Retinal pigment epithelial cell (primary cell): ENCODE results near the gene GUCY2D.
"Not testable (repeated sequence)": the region's sequence is repeated elsewhere in the genome, so short reads cannot be mapped to it uniquely, and the experiment has no call there.

ENCODE experiments used
- DNase-seq: peaks from one replicate; pipeline ENCODE4 v3.0.0-alpha.2; 2010; ENCODE audit warnings: low read depth
- H3K4me3 ChIP-seq: 2 replicates; pipeline ENCODE4 v1.5.1; 2011; ENCODE audit warnings: mild to moderate bottlenecking, low read length, control low read depth, moderate library complexity
- TF ChIP-seq, protein P1 (sequence below): conservative IDR thresholded peaks from 2 replicates; pipeline ENCODE4 v1.5.1; 2011; ENCODE audit warnings: low read depth, low read length, control low read depth, inconsistent platforms

GUCY2D gene

DNA sequence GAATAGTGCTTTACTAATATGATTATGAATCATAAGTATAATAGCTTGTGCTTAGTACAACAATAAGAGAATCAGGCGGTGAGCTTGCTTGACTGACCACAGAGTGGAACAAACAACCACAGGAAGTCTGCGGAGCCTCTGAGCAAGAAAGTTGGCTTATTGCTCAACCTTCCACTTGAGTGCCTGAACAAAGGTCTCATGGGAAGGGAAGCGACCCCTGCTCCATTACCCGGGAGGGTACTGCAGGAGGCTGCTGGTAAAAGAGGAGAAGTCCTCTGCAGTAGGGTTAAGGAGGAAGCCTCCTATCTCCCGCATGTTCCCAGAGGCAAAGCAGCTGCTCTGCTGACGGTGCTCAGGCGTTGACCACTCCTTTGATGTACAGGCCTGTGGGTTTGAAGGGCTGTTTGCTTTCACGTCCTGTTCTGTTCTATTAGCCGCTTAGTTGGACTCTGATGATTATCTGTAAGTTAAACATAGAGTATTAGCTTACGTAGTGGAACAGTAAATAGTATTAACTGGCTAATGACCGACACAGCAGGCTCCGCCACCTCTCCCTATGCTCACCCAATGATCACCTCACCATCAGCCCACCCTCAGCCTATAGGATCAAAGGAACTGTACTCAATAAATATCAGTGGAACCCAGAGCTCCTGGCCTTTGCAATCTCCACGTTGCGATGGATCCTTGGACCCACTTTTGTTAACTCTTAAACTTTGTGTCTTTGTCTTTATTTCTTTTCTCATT is 54.0 kb downstream of the GUCY2D start:
- peak; percentile 71 for DNase-seq
- no peak overlapping the region for H3K4me3 ChIP-seq

DNA sequence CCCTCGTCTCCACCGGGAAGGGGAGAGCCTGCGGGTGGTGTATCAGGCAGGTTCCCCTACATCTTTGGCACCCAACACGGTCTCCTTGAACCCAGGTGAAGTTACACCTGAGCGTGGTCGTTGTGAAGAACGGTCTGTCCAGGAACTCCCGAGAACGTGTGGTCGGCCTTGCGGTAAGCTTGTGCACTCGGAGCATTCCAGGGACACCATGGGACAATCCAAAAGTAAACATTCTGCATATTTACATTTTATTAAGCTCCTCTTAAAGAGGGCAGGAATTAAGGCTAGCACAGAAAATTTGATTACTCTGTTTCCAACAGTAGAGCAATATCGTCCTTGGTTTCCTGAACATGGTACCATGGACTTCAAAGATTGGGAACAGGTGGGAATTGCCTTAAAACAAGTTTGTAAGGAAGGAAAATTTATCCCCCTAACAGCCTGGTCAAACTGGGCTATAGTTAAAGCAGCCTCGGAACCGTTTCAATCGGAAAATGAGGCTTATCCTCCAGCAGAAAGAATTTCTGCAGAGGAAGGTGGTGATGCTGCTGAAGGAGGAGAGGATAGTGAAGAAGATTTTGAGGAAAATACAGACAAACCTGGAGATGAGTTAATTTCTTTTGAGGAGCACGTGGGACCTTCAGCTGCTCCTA is 54.7 kb downstream of the GUCY2D start:
- DNase-seq, result no peak
- TF ChIP-seq, protein P1, sequence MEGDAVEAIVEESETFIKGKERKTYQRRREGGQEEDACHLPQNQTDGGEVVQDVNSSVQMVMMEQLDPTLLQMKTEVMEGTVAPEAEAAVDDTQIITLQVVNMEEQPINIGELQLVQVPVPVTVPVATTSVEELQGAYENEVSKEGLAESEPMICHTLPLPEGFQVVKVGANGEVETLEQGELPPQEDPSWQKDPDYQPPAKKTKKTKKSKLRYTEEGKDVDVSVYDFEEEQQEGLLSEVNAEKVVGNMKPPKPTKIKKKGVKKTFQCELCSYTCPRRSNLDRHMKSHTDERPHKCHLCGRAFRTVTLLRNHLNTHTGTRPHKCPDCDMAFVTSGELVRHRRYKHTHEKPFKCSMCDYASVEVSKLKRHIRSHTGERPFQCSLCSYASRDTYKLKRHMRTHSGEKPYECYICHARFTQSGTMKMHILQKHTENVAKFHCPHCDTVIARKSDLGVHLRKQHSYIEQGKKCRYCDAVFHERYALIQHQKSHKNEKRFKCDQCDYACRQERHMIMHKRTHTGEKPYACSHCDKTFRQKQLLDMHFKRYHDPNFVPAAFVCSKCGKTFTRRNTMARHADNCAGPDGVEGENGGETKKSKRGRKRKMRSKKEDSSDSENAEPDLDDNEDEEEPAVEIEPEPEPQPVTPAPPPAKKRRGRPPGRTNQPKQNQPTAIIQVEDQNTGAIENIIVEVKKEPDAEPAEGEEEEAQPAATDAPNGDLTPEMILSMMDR, result no peak
- no peak overlapping the region for H3K4me3 ChIP-seq

More for the DNA sequence above, 54.0 kb downstream of the GUCY2D start:
- TF ChIP-seq, protein P1, result no peak

DNA sequence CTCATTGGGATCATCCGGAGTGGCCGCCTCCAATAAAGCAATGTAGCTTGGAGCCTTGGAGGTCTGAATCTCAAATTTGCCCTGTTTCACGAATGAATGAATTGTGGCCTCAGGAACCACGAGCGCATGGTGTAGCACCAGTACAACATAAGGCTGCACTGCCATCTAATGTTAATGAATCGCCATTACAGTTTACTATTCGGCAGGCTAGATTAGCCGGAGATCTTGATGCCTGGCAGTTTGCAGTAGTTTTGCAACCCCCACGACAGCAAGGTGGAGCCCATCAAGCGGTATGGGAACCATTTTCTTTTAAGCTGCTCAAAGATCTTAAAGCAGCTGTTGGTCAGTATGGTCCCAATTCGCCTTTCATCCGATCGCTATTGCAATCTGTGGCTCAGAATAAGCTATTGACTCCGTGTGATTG is 55.3 kb downstream of the GUCY2D start:
- H3K4me3 ChIP-seq, result no peak overlapping the region
- DNase-seq, result no peak
- TF ChIP-seq, protein P1, result peak; percentile 80

DNA sequence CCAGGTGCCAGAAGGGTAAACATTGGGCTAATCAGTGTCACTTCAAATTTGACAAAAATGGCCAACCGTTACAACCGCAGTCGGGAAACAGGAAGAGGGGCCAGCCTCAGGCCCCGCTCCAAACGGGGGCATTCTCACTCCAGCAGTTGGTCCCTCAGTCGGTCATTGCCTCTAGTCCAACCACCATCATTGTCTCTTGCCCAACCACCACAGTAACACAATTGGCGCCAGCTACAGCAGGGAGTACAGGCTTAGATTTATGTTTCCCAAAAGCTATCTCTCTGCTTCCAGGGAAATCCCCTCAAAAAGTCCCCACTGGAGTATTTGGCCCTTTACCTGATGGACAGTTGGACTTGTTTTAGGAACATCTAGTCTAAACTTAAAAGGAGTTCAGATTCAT is 56.7 kb downstream of the GUCY2D start:
- no peak for DNase-seq
- TF ChIP-seq, protein P1, result no peak
- no peak overlapping the region for H3K4me3 ChIP-seq

DNA sequence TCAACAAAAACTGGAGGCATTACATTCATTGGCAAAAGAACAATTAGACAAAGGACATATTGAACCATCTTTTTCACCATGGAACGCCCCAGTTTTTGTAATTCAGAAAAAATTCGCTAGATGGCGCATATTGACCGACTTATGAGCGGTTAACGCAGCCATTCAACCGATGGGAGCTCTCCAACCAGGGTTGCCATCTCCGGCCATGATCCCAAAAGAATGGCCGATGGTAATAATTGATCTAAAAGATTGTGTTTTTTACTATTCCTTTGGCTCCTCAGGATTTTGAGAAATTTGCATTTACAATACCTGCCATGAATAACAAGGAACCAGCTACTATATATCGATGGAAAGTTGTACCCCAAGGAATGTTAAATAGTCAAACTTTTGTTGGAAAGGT is 57.9 kb downstream of the GUCY2D start:
- H3K4me3 ChIP-seq, result no peak overlapping the region
- no peak for DNase-seq
- TF ChIP-seq, protein P1, result peak; percentile 64

DNA sequence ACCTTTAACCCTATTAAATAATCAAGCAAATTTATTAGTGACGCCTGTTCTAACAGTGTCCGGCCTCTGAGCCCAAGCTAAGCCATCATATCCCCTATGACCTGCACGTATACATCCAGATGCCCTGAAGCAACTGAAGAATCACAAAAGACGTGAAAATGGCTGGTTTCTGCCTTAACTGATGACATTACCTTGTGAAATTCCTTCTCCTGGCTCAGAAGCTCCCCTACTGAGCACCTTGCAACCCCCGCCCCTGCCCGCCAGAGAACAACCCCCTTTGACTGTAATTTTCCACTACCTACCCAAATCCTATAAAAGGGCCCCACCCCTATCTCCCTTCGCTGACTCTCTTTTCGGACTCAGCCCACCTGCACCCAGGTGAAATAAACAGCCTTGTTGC is 59.4 kb downstream of the GUCY2D start:
- H3K4me3 ChIP-seq, result not testable (repeated sequence)

DNA sequence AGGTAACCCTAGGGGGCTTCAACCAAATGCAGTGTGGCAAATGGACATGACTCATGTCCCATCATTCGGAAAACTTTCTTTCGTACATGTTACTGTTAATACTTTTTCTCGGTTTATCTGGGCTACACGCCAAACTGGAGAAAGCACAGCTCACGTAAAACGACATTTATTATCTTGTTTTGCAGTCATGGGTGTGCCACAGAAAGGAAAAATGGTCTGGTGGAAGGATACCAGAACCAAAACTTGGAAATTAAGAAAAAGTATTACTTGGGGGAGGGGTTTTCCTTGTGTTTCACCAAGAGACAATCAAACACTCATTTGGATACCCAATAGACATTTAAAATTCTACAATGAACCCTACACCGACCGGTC is 60.0 kb downstream of the GUCY2D start:
- DNase-seq, result no peak
- TF ChIP-seq, protein P1, result no peak
- no peak overlapping the region for H3K4me3 ChIP-seq

More for the DNA sequence above, 59.4 kb downstream of the GUCY2D start:
- not testable (repeated sequence) for DNase-seq
